Endodermal cell (in vitro differentiated cells): ENCODE results near the gene CMSS1. TPM values are rescaled to one million over a fixed set of nuclear protein-coding genes. Genes with fewer than 3 reads are reported as not detected.

Source experiments
- DNase-seq: peaks from one replicate; pipeline ENCODE4 v3.0.0-alpha.2; 2017
- H3K27ac ChIP-seq: 2 replicates; pipeline ENCODE4 v1.5.1; 2013; ENCODE audit warnings: mild to moderate bottlenecking, low read depth, low read length, moderate library complexity
- H3K27me3 ChIP-seq: 2 replicates; pipeline ENCODE4 v1.6.1; 2013; ENCODE audit warnings: mild to moderate bottlenecking, low read length, moderate library complexity; ENCODE audit not compliant: insufficient read depth, control insufficient read depth, poor library complexity, severe bottlenecking
- H3K36me3 ChIP-seq: 2 replicates; pipeline ENCODE4 v1.7.0; 2013; ENCODE audit warnings: mild to moderate bottlenecking, low read length, moderate library complexity; ENCODE audit not compliant: control insufficient read depth, insufficient read depth
- H3K4me1 ChIP-seq: one replicate; pipeline ENCODE4 v1.7.0; 2013; ENCODE audit warnings: low read length; ENCODE audit not compliant: control insufficient read depth, insufficient read depth
- H3K4me3 ChIP-seq: 2 replicates; pipeline ENCODE4 v1.5.1; 2013; ENCODE audit warnings: mild to moderate bottlenecking, low read length, moderate library complexity
- H3K9ac ChIP-seq: 2 replicates; pipeline ENCODE4 v1.6.1; 2013; ENCODE audit warnings: mild to moderate bottlenecking, low read length, moderate library complexity; ENCODE audit not compliant: poor library complexity, severe bottlenecking; ENCODE audit errors: extremely low read depth
- H3K9me3 ChIP-seq: 2 replicates; pipeline ENCODE4 v1.6.1; 2013; ENCODE audit warnings: mild to moderate bottlenecking, low read length, moderate library complexity; ENCODE audit not compliant: control insufficient read depth
- H3K27ac Mint-ChIP-seq: 2 replicates; pipeline ENCODE4 v1.8.0; 2020; ENCODE audit warnings: mixed read lengths
- H3K27me3 Mint-ChIP-seq: 2 replicates; pipeline ENCODE4 v1.8.0; 2021; ENCODE audit warnings: mild to moderate bottlenecking, mixed read lengths; ENCODE audit not compliant: insufficient read depth
- H3K36me3 Mint-ChIP-seq: 2 replicates; pipeline ENCODE4 v1.8.0; 2020; ENCODE audit warnings: low read depth, mixed read lengths
- H3K4me1 Mint-ChIP-seq: 2 replicates; pipeline ENCODE4 v1.8.0; 2020; ENCODE audit warnings: mixed read lengths
- H3K4me3 Mint-ChIP-seq: 2 replicates; pipeline ENCODE4 v1.8.0; 2020; ENCODE audit warnings: mild to moderate bottlenecking, moderate library complexity, mixed read lengths
- H3K9me3 Mint-ChIP-seq: 2 replicates; pipeline ENCODE4 v1.8.0; 2020; ENCODE audit warnings: mild to moderate bottlenecking, mixed read lengths
- whole genome bisulfite sequencing, 2 experiments: methylation state at CpG; one replicate each; pipeline versions ENCODE4 v1.1.5 to v1.1.7; 2013; ENCODE audit warnings: missing lambda C conversion rate in 2 of 2, mixed read lengths in 1 of 2; ENCODE audit not compliant: insufficient coverage in 1 of 2, insufficient read length in 1 of 2; 5-methylcytosine and 5-hydroxymethylcytosine counted together
- total RNA-seq, 2 donors: library from RNA; stranded (reverse); fragmentation: NEBNext Ultra II Directional in 1 of 2; extraction: Animal tissue kit (Norgen Biotek cat#: 25700) in 1 of 2; gene quantifications; 2 replicates in 1 of 2; 3 replicates in 1 of 2; pipeline ENCODE4 v1.2.1, GENCODE V29; 2021
- TF ChIP-seq, protein P1 (sequence below): fragments of 200-600 bp; sonication (generic); conservative IDR thresholded peaks from 2 replicates; pipeline ENCODE4 v1.5.0; 2021; ENCODE audit warnings: antibody characterized with exemption, mild to moderate bottlenecking

Gene CMSS1
- total RNA-seq, 2 donors from 2014 or later = 48.5 to 50.8 TPM

DNA sequence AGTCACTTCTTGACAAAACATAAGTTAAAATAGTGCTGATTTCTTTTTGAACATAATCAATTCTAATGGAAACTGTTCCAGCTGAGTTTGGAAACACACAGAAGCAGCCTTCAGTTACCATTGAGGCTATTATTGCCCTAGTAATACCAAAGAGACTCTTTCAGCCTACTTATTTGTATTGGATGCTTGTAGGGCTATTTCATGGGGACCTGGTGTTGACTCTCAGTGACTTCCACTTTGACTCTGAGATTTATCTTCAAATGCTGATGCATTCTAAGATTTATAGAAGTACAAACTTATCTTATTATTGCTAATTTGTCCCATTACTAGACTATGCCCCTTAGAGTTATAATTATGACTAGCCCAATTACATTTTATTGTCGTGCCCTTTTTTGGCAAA is 67.4 kb downstream of the CMSS1 start:
- Histone ChIP-seq H3K27me3 (no peaks in the 10 kb centered on the region), H3K27ac (no peak overlapping the region), H3K9ac (no peak overlapping the region), H3K4me3 (no peak overlapping the region), H3K36me3 (no peaks in the 10 kb centered on the region), H3K9me3 (no peaks in the 10 kb centered on the region), H3K4me1 (no peaks in the 10 kb centered on the region)
- Mint-ChIP-seq H3K27ac (no peak overlapping the region), H3K4me3 (no peak overlapping the region), H3K36me3 (no peaks in the 10 kb centered on the region), H3K9me3 (no peaks in the 10 kb centered on the region), H3K4me1 (peaks cover 16% of the 10 kb centered on the region), H3K27me3 (no peaks in the 10 kb centered on the region)
- TF ChIP-seq, protein P1, sequence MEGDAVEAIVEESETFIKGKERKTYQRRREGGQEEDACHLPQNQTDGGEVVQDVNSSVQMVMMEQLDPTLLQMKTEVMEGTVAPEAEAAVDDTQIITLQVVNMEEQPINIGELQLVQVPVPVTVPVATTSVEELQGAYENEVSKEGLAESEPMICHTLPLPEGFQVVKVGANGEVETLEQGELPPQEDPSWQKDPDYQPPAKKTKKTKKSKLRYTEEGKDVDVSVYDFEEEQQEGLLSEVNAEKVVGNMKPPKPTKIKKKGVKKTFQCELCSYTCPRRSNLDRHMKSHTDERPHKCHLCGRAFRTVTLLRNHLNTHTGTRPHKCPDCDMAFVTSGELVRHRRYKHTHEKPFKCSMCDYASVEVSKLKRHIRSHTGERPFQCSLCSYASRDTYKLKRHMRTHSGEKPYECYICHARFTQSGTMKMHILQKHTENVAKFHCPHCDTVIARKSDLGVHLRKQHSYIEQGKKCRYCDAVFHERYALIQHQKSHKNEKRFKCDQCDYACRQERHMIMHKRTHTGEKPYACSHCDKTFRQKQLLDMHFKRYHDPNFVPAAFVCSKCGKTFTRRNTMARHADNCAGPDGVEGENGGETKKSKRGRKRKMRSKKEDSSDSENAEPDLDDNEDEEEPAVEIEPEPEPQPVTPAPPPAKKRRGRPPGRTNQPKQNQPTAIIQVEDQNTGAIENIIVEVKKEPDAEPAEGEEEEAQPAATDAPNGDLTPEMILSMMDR = no peak
- no peak for DNase-seq
- 100% methylated on average over 1 of the region's 1 CpG for WGBS, 2 experiments

DNA sequence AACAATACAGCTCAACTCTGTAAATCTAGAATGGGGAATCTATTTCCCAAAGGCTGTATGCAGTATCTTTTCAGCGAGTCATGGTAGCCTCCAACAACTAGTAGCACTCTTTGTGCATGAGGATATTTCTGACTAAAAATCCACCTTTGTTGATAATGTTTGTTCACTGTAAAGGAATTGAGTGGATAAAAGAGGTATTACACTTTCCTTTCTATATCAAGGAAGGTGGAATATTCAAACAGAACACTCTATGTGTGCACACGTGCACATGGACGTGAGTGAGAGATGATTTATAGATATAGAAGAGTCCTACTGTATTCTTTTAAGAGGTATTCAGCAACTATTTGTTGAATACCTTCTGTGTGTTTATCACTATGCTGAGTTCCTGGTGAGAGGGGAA is 68.2 kb downstream of the CMSS1 start:
- 81 to 100% methylated on average over 1 to 3 of the region's 3 CpGs for WGBS, 2 experiments
- Mint-ChIP-seq H3K4me1 (peaks cover 16% of the 10 kb centered on the region), H3K27me3 (no peaks in the 10 kb centered on the region), H3K9me3 (no peaks in the 10 kb centered on the region), H3K36me3 (no peaks in the 10 kb centered on the region), H3K4me3 (no peak overlapping the region), H3K27ac (peak overlapping the region; percentile 60)
- Histone ChIP-seq H3K4me3 (no peak overlapping the region), H3K27me3 (no peaks in the 10 kb centered on the region), H3K4me1 (no peaks in the 10 kb centered on the region), H3K27ac (no peak overlapping the region), H3K9me3 (no peaks in the 10 kb centered on the region), H3K9ac (no peak overlapping the region), H3K36me3 (no peaks in the 10 kb centered on the region)
- no peak for DNase-seq
- TF ChIP-seq, protein P1 = peak; percentile 15

GRCh38 chr3:99891610-99892285 is 74.1 kb downstream of the CMSS1 start:
- Histone ChIP-seq H3K27me3 (no peaks in the 10 kb centered on the region), H3K4me1 (no peaks in the 10 kb centered on the region), H3K9ac (no peak overlapping the region), H3K4me3 (no peak overlapping the region), H3K36me3 (no peaks in the 10 kb centered on the region), H3K27ac (no peak overlapping the region), H3K9me3 (no peaks in the 10 kb centered on the region)
- Mint-ChIP-seq H3K4me1 (peaks cover 24% of the 10 kb centered on the region), H3K27ac (no peak overlapping the region), H3K27me3 (no peaks in the 10 kb centered on the region), H3K4me3 (no peak overlapping the region), H3K36me3 (no peaks in the 10 kb centered on the region), H3K9me3 (no peaks in the 10 kb centered on the region)
- WGBS, 2 experiments = no CpG with 5 or more reads among the region's 2 CpGs
- no peak for DNase-seq
- TF ChIP-seq, protein P1 = no peak
